HL-60/S4 treated with phorbol 12-myristate 13-acetate at 8.2 ng/mL for 4 days and 3 days (cell line): ENCODE measurements around the gene GPAT3.
"Not testable (repeated sequence)": the region's sequence is repeated elsewhere in the genome, so short reads cannot be mapped to it uniquely, and the experiment has no call there.

ENCODE experiments used
- in situ Hi-C: fragments of 300-500 bp; cut with MboI; formaldehyde crosslinking; loops from 2 replicates; pipeline ENCODE4 v1.15.0; 2022; ENCODE audit warnings: low sequenced_read_pairs

The GPAT3 gene

GRCh38 chr4:83548151-83548905, 12.4 kb downstream of the GPAT3 start:
- in situ Hi-C loops, result no loop called here

GRCh38 chr4:83552083-83552482, 16.2 kb downstream of the GPAT3 start:
- in situ Hi-C loops, result no loop called here

GRCh38 chr4:83552924-83553323, 17.0 kb downstream of the GPAT3 start:
- in situ Hi-C loops, result no loop called here

GRCh38 chr4:83556006-83556707, 20.2 kb downstream of the GPAT3 start:
- in situ Hi-C loops, result no loop called here

DNA sequence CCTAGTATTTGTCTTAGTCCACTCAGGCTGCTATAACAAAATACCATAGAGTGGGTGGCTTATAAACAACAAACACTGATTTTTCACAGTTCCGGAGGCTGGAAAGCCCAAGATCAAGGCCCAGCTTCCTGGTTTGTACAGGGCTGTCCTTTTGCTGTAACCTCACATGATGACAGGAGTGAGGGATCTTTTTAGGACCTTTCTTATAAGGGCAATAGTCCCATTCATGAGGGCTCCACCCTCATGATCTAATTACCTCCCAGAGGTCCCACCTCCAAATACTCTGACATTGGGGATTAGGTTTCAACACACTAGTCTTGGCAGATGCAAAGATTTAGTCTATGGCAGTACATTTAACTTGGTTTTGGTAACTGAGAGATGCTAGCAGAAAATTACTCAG, 20.9 kb downstream of the GPAT3 start:
- in situ Hi-C loops, result no loop called here

DNA sequence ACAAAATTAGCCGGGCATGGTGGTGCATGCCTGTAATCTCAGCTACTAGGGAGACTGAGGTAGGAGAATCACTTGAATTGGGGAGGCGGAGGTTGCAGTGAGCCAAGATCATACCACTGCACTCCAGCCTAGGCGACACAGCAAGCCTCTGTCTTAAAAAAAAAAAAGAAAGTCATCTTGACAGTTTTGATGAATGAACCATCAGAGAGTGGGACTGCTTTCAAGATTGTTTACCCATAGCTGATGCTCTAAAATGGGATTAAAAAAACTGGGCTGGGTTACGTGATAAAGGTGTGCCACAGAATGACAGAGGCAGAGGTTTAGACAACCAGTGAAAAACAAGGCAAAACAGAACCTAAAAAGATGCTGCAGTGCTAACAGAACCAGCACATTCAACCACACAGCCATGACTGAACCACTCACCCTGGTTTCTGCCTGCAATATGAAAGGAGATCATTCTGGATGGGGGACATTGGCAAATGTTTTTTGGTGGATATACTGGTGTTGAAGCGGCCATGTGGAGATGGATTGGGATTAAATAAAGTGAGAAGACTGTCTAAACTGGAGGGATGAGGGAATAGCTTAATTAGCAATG, 22.2 kb downstream of the GPAT3 start:
- in situ Hi-C loops, result no loop called here

DNA sequence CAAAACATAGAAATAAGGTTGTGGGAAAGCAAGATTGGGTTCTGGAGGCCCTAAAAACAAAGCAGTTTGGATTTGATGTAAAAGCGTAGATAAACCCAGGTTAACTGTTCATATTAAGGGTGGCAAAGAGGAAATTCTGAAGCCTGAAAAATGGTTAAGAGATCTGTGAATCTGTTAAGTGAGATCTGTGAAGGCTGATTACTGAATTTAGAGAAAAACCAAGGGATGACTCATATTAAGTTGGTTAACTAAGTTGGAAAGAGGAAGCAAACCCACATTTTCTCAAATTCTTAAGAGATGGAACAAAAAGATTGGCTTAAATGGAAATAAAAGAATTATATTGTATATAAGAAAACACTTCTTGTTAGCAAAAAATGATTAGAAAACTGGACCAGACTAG, 22.8 kb downstream of the GPAT3 start:
- in situ Hi-C loops, result no loop called here

DNA sequence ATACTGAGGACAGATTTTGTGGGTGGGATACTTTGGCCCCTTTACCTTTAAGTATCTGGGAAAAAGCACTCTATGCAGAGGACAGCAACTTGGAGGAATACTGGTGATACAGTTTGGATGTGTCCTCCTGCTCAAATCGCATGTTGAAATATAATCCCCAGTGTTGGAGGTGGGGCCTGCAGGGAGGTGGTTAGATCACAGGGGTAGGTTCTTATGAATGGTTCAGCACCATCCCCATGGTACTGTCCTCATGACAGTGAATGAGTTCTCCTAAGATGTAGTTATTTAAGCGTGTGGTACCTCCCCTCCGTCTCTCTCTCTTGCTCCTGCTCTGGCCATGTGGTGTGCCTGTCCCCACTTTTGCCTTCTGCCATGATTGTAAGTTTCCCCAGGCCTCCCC, 24.6 kb downstream of the GPAT3 start:
- in situ Hi-C loops, result no loop called here

GRCh38 chr4:83561381-83561780, 25.5 kb downstream of the GPAT3 start:
- in situ Hi-C loops, result no loop called here

- in situ Hi-C loops, result no loop called here
Observed at GRCh38 chr4:83563998-83564397, 28.1 kb downstream of the GPAT3 start.

GRCh38 chr4:83568062-83568461, 32.2 kb downstream of the GPAT3 start:
- in situ Hi-C loops, result no loop called here

- in situ Hi-C loops, result no loop called here
Observed at GRCh38 chr4:83569429-83569828, 33.5 kb downstream of the GPAT3 start.

GRCh38 chr4:83569987-83570386, 34.1 kb downstream of the GPAT3 start:
- in situ Hi-C loops, result no loop called here

- in situ Hi-C loops, result no loop called here
Observed at GRCh38 chr4:83572848-83573247, 36.9 kb downstream of the GPAT3 start.

DNA sequence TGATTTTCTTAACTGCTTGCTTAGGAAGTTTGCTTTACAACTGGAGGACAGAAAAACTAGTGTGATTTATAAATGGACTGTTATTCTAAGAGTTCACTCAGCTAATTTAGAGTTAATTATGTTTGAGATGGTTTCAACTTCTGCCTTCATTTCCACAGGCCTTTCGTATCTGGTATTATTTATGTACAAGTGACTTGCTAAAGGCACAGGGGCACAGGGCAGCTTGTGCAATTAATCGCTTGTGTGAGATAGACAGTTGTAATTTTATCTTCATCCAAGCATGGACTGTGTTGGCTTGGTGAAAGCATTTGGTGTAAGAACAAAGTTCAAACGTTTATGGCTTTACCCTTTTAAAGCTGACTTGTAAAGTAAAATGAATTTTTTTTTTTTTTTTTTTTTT, 38.3 kb downstream of the GPAT3 start:
- in situ Hi-C loops, result no loop called here

GRCh38 chr4:83576237-83576636, 40.3 kb downstream of the GPAT3 start:
- in situ Hi-C loops, result not testable (repeated sequence)

DNA sequence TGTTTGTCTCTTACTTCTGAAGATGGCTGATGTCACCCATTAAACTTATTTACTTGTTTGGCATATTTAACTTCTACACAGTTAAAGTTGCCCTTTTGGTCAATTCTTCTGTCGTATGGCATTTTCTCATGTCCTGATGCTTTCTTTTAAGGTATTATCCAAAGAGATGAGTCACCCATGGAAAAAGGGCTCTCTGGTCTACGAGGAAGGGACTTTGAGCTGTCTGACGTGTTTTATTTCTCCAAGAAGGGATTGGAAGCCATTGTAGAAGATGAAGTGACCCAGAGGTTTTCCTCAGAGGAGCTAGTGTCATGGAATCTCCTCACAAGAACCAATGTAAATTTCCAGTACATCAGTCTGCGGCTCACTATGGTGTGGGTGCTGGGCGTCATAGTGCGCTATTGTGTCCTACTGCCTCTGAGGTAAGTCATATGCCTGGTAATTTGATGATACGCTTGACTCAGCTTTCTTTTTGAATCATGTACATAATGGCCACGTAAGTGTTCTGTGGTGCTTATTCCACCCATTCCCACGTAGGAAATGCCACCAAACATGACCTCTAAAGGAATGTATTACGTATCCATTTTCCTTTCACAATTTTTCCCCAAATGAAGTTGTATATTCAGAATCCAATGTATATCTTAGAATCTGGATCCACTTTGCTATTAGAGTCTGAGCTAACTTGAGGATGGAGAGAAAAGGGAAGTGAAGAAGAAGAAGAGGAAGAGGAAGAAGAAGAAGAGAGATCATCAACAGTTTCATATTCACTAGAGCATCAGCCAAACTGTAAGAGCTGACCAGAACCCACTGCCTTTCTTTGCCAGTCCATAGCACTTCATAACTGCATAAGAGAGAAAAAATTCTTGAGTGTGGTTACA, 45.7 kb downstream of the GPAT3 start:
- in situ Hi-C loops, result no loop called here

DNA sequence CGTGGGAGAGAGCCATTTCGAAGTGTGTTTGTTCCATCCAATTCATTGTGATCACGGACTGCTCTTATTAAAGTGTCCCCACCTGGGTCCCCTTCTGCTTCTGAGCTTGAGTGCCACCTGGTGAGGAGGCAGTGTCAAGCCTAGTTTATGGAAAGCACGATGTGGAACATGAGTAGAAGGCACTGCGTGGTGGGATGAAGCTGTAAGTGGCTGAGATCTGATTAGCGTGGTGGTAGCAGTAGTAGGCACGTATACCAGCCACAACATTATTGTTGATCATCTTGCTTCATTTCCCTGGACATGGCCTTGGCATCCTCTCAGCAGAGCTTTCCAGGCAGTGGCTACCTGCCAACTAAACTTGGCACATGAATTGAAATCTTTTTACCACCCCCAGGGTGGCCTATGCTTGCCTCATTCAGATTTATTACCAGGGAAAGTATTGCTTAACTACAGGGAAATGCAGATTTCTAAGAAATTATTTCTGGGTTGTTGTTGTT, 46.4 kb downstream of the GPAT3 start:
- in situ Hi-C loops, result no loop called here

GRCh38 chr4:83585982-83586508, 50.1 kb downstream of the GPAT3 start:
- in situ Hi-C loops, result no loop called here

GRCh38 chr4:83589279-83589678, 53.4 kb downstream of the GPAT3 start:
- in situ Hi-C loops, result no loop called here

- in situ Hi-C loops, result no loop called here
Observed at GRCh38 chr4:83591056-83591455, 55.1 kb downstream of the GPAT3 start.
